Measurements from ENCODE around the gene CHCHD6. TPM values are rescaled to one million over a fixed set of nuclear protein-coding genes. Genes with fewer than 3 reads are reported as not detected.
"Not testable (repeated sequence)": the region's sequence is repeated elsewhere in the genome, so short reads cannot be mapped to it uniquely, and the experiment has no call there.

The CHCHD6 gene
- polyA plus RNA-seq, 1 donor from 2014 or later = 102 TPM

- Histone ChIP-seq H3K27me3 (ENCODE audit: insufficient read depth, low read depth, low read length) (no peaks in the 10 kb centered on the region), H3K36me3 (ENCODE audit: insufficient read depth, low read length) (no peaks in the 10 kb centered on the region), H2AFZ (ENCODE audit: low read depth, low read length) (no peak overlapping the region), H3K4me2 (ENCODE audit: low read length) (no peak overlapping the region), H3K9ac (ENCODE audit: low read length) (no peak overlapping the region), H3F3A (ENCODE audit: insufficient read depth, low read length, poor library complexity, severe bottlenecking) (no peaks in the 10 kb centered on the region), H4K20me1 (ENCODE audit: insufficient read depth) (no peaks in the 10 kb centered on the region), H3K27ac (ENCODE audit: low read length) (no peak overlapping the region), H3K4me3 (ENCODE audit: low read length) (no peak overlapping the region), H3K79me2 (replicated peaks; ENCODE audit: insufficient read depth, low read length) (no peaks in the 10 kb centered on the region), H3K9me3 (ENCODE audit: low read length) (no peaks in the 10 kb centered on the region), H3K9me2 (ENCODE audit: insufficient read depth, low read length) (no peaks in the 10 kb centered on the region)
- TF ChIP-seq TAF1 (IDR thresholded peaks at IDR 0.05; ENCODE audit: low read depth) (no peak), RAD21 (conservative IDR thresholded peaks at IDR 0.05) (no peak), SMC3 (conservative IDR thresholded peaks at IDR 0.05; ENCODE audit: poor library complexity) (no peak), MXI1 (conservative IDR thresholded peaks at IDR 0.05; ENCODE audit: poor library complexity, severe bottlenecking) (no peak), EZH2 (IDR thresholded peaks at IDR 0.05; ENCODE audit: borderline replicate concordance, insufficient read depth, low read length, poor library complexity, severe bottlenecking) (no peak), REST (IDR thresholded peaks at IDR 0.05; ENCODE audit: borderline replicate concordance) (no peak), POLR2AphosphoS5 (IDR thresholded peaks at IDR 0.05) (no peak), EP300 (conservative IDR thresholded peaks at IDR 0.05; ENCODE audit: poor library complexity, severe bottlenecking) (no peak)
- TF ChIP-seq, protein P1, sequence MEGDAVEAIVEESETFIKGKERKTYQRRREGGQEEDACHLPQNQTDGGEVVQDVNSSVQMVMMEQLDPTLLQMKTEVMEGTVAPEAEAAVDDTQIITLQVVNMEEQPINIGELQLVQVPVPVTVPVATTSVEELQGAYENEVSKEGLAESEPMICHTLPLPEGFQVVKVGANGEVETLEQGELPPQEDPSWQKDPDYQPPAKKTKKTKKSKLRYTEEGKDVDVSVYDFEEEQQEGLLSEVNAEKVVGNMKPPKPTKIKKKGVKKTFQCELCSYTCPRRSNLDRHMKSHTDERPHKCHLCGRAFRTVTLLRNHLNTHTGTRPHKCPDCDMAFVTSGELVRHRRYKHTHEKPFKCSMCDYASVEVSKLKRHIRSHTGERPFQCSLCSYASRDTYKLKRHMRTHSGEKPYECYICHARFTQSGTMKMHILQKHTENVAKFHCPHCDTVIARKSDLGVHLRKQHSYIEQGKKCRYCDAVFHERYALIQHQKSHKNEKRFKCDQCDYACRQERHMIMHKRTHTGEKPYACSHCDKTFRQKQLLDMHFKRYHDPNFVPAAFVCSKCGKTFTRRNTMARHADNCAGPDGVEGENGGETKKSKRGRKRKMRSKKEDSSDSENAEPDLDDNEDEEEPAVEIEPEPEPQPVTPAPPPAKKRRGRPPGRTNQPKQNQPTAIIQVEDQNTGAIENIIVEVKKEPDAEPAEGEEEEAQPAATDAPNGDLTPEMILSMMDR (IDR thresholded peaks at IDR 0.05; ENCODE audit: poor library complexity, severe bottlenecking) = no peak
These were observed 95.1 kb downstream of the CHCHD6 start for GRCh38 chr3:126799099-126799498.

DNA sequence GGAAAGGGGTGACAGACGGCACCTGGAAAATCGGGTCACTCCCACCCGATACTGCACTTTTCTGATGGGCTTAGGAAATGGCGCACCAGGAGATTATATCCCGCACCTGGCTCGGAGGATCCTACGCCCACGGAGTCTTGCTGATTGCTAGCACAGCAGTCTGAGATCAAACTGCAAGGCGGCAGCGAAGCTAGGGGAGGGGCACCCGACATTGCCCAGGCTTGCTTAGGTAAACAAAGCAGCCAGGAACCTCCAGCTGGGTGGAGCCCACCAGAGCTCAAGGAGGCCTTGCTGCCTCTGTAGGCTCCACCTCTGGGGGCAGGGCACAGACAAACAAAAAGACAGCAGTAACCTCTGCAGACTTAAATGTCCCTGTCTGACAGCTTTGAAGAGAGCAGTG, 97.3 kb downstream of the CHCHD6 start:
- not testable (repeated sequence) for H2AFZ ChIP-seq (ENCODE audit: low read depth, low read length); H4K20me1 ChIP-seq (ENCODE audit: insufficient read depth); H3K9ac ChIP-seq (ENCODE audit: low read length); H3K9me3 ChIP-seq (ENCODE audit: low read length); H3K79me2 ChIP-seq (replicated peaks; ENCODE audit: insufficient read depth, low read length); H3F3A ChIP-seq (ENCODE audit: insufficient read depth, low read length, poor library complexity, severe bottlenecking); H3K36me3 ChIP-seq (ENCODE audit: insufficient read depth, low read length); H3K27me3 ChIP-seq (ENCODE audit: insufficient read depth, low read depth, low read length); H3K4me2 ChIP-seq (ENCODE audit: low read length); H3K27ac ChIP-seq (ENCODE audit: low read length); H3K4me3 ChIP-seq (ENCODE audit: low read length); H3K9me2 ChIP-seq (ENCODE audit: insufficient read depth, low read length)

GRCh38 chr3:126807795-126808194, 103.8 kb downstream of the CHCHD6 start:
- Histone ChIP-seq H3K9me2 (ENCODE audit: insufficient read depth, low read length) (no peaks in the 10 kb centered on the region), H3K4me3 (ENCODE audit: low read length) (no peak overlapping the region), H3K9ac (ENCODE audit: low read length) (no peak overlapping the region), H3F3A (ENCODE audit: insufficient read depth, low read length, poor library complexity, severe bottlenecking) (no peaks in the 10 kb centered on the region), H3K9me3 (ENCODE audit: low read length) (no peaks in the 10 kb centered on the region), H3K27me3 (ENCODE audit: insufficient read depth, low read depth, low read length) (no peaks in the 10 kb centered on the region), H3K79me2 (replicated peaks; ENCODE audit: insufficient read depth, low read length) (no peaks in the 10 kb centered on the region), H3K4me2 (ENCODE audit: low read length) (no peak overlapping the region), H3K36me3 (ENCODE audit: insufficient read depth, low read length) (no peaks in the 10 kb centered on the region), H2AFZ (ENCODE audit: low read depth, low read length) (no peak overlapping the region), H4K20me1 (ENCODE audit: insufficient read depth) (no peaks in the 10 kb centered on the region), H3K27ac (ENCODE audit: low read length) (no peak overlapping the region)
- TF ChIP-seq TAF1 (IDR thresholded peaks at IDR 0.05; ENCODE audit: low read depth) = no peak
- no peak for TF ChIP-seq EP300 (conservative IDR thresholded peaks at IDR 0.05; ENCODE audit: poor library complexity, severe bottlenecking)
- TF ChIP-seq MXI1 (conservative IDR thresholded peaks at IDR 0.05; ENCODE audit: poor library complexity, severe bottlenecking) = no peak
- TF ChIP-seq REST (IDR thresholded peaks at IDR 0.05; ENCODE audit: borderline replicate concordance) = no peak
- no peak for TF ChIP-seq RAD21 (conservative IDR thresholded peaks at IDR 0.05)

Data from neural cell (in vitro differentiated cells).